PC-3 (cell line): ENCODE results near the gene CD244.

ENCODE experiments used
- EZH2 ChIP-seq: fragments of 300-600 bp; sonication (generic); IDR thresholded peaks from one replicate; pipeline ENCODE4 v1.6.1; 2017; ENCODE audit warnings: antibody characterized with exemption, mild to moderate bottlenecking, low read length; ENCODE audit not compliant: unreplicated experiment
- EZH2phosphoT487 ChIP-seq: fragments of 300-600 bp; sonication (generic); IDR thresholded peaks from 2 replicates; pipeline ENCODE4 v1.6.1; 2018; ENCODE audit warnings: mild to moderate bottlenecking, antibody characterized with exemption, low read length, borderline replicate concordance

GRCh38 chr1:160789051-160789701 is 73.5 kb downstream of the CD244 start:
- no peak for TF ChIP-seq EZH2phosphoT487
- no peak for TF ChIP-seq EZH2
